ENCODE results near the gene KLF8.

Gene KLF8

DNA sequence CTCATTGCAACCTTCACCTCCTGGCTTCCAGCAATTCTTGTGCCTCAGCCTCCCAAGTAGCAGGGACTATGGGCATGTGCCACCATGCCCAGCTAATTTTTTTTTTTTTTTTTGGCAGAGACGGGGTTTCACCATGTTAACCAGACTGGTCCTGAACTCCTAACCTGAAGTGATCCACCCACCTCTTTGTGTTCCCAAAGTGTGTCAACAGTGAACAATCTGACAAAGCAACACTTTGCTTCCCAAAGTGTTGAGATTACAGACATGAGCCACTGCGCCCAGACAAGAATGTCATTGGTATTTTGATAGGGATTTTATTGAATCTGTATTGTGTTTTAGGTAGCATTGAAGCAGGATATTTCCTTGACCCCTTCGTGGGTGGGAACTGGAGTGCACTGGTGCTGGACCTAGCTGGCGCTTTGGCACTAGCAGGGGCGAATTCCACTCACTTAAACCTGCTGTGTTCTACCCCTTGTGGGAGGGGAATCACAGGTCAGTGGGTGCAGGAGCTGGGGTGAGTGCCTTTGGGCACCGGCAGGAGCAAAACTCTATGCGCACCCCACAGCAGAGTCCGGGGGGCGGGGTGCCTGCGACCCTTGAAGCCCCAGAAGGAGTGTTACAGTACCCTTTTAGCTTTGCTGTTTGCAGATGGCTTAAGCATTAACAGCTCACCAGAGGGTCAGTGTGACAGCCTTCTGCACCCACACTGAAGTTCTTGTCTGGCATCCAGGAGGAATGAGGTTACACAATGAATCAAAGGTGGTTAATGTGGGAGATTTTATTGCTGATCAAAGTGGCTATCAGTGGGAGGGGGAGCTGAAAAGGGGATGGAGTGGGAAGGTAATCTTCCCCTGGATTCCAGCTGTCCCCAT lies 21.9 kb downstream of the KLF8 start:
- Histone ChIP-seq H3K27me3 (ENCODE audit: insufficient read depth, poor library complexity, severe bottlenecking) (no peaks in the 10 kb centered on the region), H3K27ac (replicated peaks) (no peak overlapping the region), H3K4me3 (replicated peaks; ENCODE audit: insufficient read depth, low read length) (no peak overlapping the region)
- no peak for DNase-seq (ENCODE audit: low read depth in 1 of 2, low spot score in 1 of 2)
- TF ChIP-seq POLR2AphosphoS5 (IDR thresholded peaks at IDR 0.05; ENCODE audit: low read depth): no peak
- TF ChIP-seq, protein P1, sequence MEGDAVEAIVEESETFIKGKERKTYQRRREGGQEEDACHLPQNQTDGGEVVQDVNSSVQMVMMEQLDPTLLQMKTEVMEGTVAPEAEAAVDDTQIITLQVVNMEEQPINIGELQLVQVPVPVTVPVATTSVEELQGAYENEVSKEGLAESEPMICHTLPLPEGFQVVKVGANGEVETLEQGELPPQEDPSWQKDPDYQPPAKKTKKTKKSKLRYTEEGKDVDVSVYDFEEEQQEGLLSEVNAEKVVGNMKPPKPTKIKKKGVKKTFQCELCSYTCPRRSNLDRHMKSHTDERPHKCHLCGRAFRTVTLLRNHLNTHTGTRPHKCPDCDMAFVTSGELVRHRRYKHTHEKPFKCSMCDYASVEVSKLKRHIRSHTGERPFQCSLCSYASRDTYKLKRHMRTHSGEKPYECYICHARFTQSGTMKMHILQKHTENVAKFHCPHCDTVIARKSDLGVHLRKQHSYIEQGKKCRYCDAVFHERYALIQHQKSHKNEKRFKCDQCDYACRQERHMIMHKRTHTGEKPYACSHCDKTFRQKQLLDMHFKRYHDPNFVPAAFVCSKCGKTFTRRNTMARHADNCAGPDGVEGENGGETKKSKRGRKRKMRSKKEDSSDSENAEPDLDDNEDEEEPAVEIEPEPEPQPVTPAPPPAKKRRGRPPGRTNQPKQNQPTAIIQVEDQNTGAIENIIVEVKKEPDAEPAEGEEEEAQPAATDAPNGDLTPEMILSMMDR (IDR thresholded peaks at IDR 0.05; ENCODE audit: insufficient read depth, low read length): no peak
- no peak for TF ChIP-seq GABPA (IDR thresholded peaks at IDR 0.05; ENCODE audit: low read depth)
- TF ChIP-seq REST (IDR thresholded peaks at IDR 0.05; ENCODE audit: insufficient replicate concordance, low read depth): no peak
- TF ChIP-seq SPI1 (IDR thresholded peaks at IDR 0.05; ENCODE audit: borderline replicate concordance, low read depth): no peak

GRCh38 chrX:56268888-56269287 lies 36.7 kb downstream of the KLF8 start:
- Histone ChIP-seq H3K4me3 (replicated peaks; ENCODE audit: insufficient read depth, low read length) (no peak overlapping the region), H3K27ac (replicated peaks) (no peak overlapping the region), H3K27me3 (ENCODE audit: insufficient read depth, poor library complexity, severe bottlenecking) (no peaks in the 10 kb centered on the region)
- no peak for DNase-seq (ENCODE audit: low read depth in 1 of 2, low spot score in 1 of 2)
- TF ChIP-seq POLR2AphosphoS5 (IDR thresholded peaks at IDR 0.05; ENCODE audit: low read depth) (no peak), SPI1 (IDR thresholded peaks at IDR 0.05; ENCODE audit: borderline replicate concordance, low read depth) (no peak)
- TF ChIP-seq, protein P1 (IDR thresholded peaks at IDR 0.05; ENCODE audit: insufficient read depth, low read length): no peak

DNA sequence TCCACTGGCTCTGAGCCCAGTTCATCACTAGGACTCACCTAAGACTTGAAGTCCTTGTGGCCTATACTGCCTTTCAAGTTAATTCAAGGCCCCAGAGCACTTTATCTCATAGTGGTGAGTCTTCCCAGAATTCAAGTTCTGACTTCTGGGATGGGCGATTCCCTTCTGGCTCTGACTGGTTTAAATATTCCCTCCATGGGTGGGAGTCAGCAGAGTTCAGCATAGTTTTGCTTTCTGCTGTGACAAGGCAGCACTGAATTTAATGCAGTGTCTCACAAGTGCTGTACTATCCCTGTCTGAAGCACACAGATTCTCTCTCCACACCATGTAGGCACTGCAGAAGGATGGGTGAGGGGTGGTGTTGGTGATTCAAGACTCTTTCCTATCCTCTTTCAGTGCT lies 46.5 kb downstream of the KLF8 start:
- Histone ChIP-seq H3K4me3 (replicated peaks; ENCODE audit: insufficient read depth, low read length) (no peak overlapping the region), H3K27me3 (ENCODE audit: insufficient read depth, poor library complexity, severe bottlenecking) (no peaks in the 10 kb centered on the region), H3K27ac (replicated peaks) (no peak overlapping the region)
- TF ChIP-seq POLR2AphosphoS5 (IDR thresholded peaks at IDR 0.05; ENCODE audit: low read depth) (no peak), SPI1 (IDR thresholded peaks at IDR 0.05; ENCODE audit: borderline replicate concordance, low read depth) (no peak), REST (IDR thresholded peaks at IDR 0.05; ENCODE audit: insufficient replicate concordance, low read depth) (no peak), GABPA (IDR thresholded peaks at IDR 0.05; ENCODE audit: low read depth) (no peak)
- TF ChIP-seq, protein P1 (IDR thresholded peaks at IDR 0.05; ENCODE audit: insufficient read depth, low read length): no peak
- DNase-seq (ENCODE audit: low read depth in 1 of 2, low spot score in 1 of 2): no peak

All from HL-60 (cell line).